ENCODE results near the gene ASH1L. TPM values are rescaled to one million over a fixed set of nuclear protein-coding genes. Genes with fewer than 3 reads are reported as not detected.

ASH1L gene
- total and polyA plus RNA-seq, 2 experiments from 2014 or later: 23.6 to 24.7 TPM

DNA sequence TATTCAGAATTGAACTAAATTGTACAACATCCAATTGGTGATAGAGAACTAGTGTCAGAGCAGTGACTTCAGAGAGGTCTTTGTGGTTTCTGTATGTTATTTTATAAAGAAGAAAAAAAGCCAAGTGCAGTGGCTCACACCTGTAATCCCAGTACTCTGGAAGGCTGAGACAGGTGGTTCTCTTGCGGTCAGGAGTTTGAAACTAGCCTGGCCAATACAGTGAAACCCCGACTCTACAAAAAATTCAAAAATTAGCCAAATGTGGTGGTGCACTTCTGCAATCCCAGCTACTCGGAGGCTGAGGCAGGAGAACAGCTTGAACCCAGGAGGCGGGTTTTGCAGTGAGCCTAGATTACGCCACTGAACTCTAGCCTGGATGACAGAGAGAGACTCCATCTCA, 90.7 kb downstream of the ASH1L start:
- Histone ChIP-seq H3K79me2 (replicated peaks; ENCODE audit: insufficient read depth) (peaks cover 16% of the 10 kb centered on the region), H4K20me1 (replicated peaks; ENCODE audit: insufficient read depth) (no peaks in the 10 kb centered on the region), H3K9me2 (ENCODE audit: insufficient read depth) (no peaks in the 10 kb centered on the region), H2AFZ (no peak overlapping the region), H3K4me1 (ENCODE audit: insufficient read depth) (no peaks in the 10 kb centered on the region), H3K36me3 (ENCODE audit: insufficient read depth) (peaks cover 11% of the 10 kb centered on the region; the same call in 1 of the 2 replicates), H3K27ac (ENCODE audit: low read depth) (no peak overlapping the region), H3F3A (replicated peaks; ENCODE audit: low read depth) (no peaks in the 10 kb centered on the region), H3K27me3 (ENCODE audit: insufficient read depth) (no peaks in the 10 kb centered on the region), H3K4me3 (no peak overlapping the region), H3K4me2 (no peak overlapping the region)
- Mint-ChIP-seq H3K4me1 (no peaks in the 10 kb centered on the region), H3K9me3 (peaks cover 23% of the 10 kb centered on the region), H3K36me3 (ENCODE audit: low read depth) (peaks cover 45% of the 10 kb centered on the region), H3K27ac (no peak overlapping the region), H3K27me3 (ENCODE audit: insufficient read depth, low read depth, poor library complexity) (peaks cover 1% of the 10 kb centered on the region), H3K4me3 (no peak overlapping the region)
- TF ChIP-seq ZNF114 (CRISPR knock-in tag; IDR thresholded peaks at IDR 0.05) (no peak), NANOG (IDR thresholded peaks at IDR 0.05; ENCODE audit: borderline replicate concordance) (no peak), EZH2 (IDR thresholded peaks at IDR 0.05; ENCODE audit: low read depth, unreplicated experiment) (no peak)
- no peak for DNase-seq (ENCODE audit: low spot score)
- ATAC-seq: no peak

DNA sequence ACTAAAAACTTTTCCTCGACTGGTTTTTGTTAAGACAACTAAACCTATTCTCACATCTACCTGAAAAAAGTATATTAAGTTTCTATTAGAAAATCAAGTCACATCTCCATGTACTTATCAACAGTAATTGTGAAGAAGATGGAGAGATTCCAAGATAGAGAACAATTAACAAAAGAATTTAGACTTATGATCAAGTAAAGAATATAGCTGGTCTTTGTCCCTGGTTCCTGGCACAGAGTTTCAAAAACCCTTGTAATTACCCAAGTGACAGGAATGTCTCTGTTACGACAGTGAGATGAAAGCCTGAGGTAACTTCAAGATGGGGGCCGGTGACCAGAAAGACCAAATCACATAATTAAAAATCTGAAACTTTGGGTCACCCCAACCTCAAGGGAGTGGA, 91.6 kb downstream of the ASH1L start:
- TF ChIP-seq EZH2 (IDR thresholded peaks at IDR 0.05; ENCODE audit: low read depth, unreplicated experiment) (no peak), POLR2AphosphoS5 (IDR thresholded peaks at IDR 0.05; ENCODE audit: low read depth) (no peak), NANOG (IDR thresholded peaks at IDR 0.05; ENCODE audit: borderline replicate concordance) (no peak), EZH2phosphoT487 (IDR thresholded peaks at IDR 0.05; ENCODE audit: unreplicated experiment) (no peak), ZNF114 (CRISPR knock-in tag; IDR thresholded peaks at IDR 0.05) (no peak), STAT1 (IDR thresholded peaks at IDR 0.05; ENCODE audit: unreplicated experiment) (no peak)
- TF ChIP-seq, protein P1, sequence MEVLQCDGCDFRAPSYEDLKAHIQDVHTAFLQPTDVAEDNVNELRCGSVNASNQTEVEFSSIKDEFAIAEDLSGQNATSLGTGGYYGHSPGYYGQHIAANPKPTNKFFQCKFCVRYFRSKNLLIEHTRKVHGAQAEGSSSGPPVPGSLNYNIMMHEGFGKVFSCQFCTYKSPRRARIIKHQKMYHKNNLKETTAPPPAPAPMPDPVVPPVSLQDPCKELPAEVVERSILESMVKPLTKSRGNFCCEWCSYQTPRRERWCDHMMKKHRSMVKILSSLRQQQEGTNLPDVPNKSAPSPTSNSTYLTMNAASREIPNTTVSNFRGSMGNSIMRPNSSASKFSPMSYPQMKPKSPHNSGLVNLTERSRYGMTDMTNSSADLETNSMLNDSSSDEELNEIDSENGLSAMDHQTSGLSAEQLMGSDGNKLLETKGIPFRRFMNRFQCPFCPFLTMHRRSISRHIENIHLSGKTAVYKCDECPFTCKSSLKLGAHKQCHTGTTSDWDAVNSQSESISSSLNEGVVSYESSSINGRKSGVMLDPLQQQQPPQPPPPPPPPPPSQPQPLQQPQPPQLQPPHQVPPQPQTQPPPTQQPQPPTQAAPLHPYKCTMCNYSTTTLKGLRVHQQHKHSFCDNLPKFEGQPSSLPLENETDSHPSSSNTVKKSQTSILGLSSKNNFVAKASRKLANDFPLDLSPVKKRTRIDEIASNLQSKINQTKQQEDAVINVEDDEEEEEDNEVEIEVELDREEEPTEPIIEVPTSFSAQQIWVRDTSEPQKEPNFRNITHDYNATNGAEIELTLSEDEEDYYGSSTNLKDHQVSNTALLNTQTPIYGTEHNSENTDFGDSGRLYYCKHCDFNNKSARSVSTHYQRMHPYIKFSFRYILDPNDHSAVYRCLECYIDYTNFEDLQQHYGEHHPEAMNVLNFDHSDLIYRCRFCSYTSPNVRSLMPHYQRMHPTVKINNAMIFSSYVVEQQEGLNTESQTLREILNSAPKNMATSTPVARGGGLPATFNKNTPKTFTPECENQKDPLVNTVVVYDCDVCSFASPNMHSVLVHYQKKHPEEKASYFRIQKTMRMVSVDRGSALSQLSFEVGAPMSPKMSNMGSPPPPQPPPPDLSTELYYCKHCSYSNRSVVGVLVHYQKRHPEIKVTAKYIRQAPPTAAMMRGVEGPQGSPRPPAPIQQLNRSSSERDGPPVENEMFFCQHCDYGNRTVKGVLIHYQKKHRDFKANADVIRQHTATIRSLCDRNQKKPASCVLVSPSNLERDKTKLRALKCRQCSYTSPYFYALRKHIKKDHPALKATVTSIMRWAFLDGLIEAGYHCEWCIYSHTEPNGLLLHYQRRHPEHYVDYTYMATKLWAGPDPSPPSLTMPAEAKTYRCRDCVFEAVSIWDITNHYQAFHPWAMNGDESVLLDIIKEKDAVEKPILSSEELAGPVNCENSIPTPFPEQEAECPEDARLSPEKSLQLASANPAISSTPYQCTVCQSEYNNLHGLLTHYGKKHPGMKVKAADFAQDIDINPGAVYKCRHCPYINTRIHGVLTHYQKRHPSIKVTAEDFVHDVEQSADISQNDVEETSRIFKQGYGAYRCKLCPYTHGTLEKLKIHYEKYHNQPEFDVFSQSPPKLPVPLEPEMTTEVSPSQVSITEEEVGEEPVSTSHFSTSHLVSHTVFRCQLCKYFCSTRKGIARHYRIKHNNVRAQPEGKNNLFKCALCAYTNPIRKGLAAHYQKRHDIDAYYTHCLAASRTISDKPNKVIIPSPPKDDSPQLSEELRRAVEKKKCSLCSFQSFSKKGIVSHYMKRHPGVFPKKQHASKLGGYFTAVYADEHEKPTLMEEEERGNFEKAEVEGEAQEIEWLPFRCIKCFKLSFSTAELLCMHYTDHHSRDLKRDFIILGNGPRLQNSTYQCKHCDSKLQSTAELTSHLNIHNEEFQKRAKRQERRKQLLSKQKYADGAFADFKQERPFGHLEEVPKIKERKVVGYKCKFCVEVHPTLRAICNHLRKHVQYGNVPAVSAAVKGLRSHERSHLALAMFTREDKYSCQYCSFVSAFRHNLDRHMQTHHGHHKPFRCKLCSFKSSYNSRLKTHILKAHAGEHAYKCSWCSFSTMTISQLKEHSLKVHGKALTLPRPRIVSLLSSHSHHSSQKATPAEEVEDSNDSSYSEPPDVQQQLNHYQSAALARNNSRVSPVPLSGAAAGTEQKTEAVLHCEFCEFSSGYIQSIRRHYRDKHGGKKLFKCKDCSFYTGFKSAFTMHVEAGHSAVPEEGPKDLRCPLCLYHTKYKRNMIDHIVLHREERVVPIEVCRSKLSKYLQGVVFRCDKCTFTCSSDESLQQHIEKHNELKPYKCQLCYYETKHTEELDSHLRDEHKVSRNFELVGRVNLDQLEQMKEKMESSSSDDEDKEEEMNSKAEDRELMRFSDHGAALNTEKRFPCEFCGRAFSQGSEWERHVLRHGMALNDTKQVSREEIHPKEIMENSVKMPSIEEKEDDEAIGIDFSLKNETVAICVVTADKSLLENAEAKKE (CRISPR knock-in tag; IDR thresholded peaks at IDR 0.05): no peak
- TF ChIP-seq, protein P2, sequence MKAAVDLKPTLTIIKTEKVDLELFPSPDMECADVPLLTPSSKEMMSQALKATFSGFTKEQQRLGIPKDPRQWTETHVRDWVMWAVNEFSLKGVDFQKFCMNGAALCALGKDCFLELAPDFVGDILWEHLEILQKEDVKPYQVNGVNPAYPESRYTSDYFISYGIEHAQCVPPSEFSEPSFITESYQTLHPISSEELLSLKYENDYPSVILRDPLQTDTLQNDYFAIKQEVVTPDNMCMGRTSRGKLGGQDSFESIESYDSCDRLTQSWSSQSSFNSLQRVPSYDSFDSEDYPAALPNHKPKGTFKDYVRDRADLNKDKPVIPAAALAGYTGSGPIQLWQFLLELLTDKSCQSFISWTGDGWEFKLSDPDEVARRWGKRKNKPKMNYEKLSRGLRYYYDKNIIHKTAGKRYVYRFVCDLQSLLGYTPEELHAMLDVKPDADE (IDR thresholded peaks at IDR 0.05): no peak
- peaks cover 16% of the 10 kb centered on the region for H3K79me2 ChIP-seq (replicated peaks; ENCODE audit: insufficient read depth)
- no peak for DNase-seq (ENCODE audit: low spot score)

More for the DNA sequence above, 91.6 kb downstream of the ASH1L start:
- Mint-ChIP-seq H3K27me3 (ENCODE audit: insufficient read depth, low read depth, poor library complexity) (peaks cover 2% of the 10 kb centered on the region), H3K4me3 (no peak overlapping the region), H3K36me3 (ENCODE audit: low read depth) (peaks cover 45% of the 10 kb centered on the region), H3K4me1 (no peaks in the 10 kb centered on the region), H3K27ac (no peak overlapping the region), H3K9me3 (peaks cover 23% of the 10 kb centered on the region)
- Histone ChIP-seq H3K4me1 (ENCODE audit: insufficient read depth) (no peaks in the 10 kb centered on the region), H3K4me3 (no peak overlapping the region), H2AFZ (no peak overlapping the region), H3K36me3 (ENCODE audit: insufficient read depth) (peaks cover 11% of the 10 kb centered on the region; the same call in 1 of the 2 replicates), H3F3A (replicated peaks; ENCODE audit: low read depth) (no peaks in the 10 kb centered on the region), H3K9me2 (ENCODE audit: insufficient read depth) (no peaks in the 10 kb centered on the region), H3K27me3 (ENCODE audit: insufficient read depth) (no peaks in the 10 kb centered on the region), H3K4me2 (no peak overlapping the region), H3K27ac (ENCODE audit: low read depth) (no peak overlapping the region), H4K20me1 (replicated peaks; ENCODE audit: insufficient read depth) (no peaks in the 10 kb centered on the region)
- ATAC-seq: no peak

Data from GM23338 (cell line).